Measurements from ENCODE around the gene CATSPERE.
A peak's percentile ranks its signal among the peaks of the same experiment; 100 is the strongest.
"Not testable (repeated sequence)": the region's sequence is repeated elsewhere in the genome, so short reads cannot be mapped to it uniquely, and the experiment has no call there.

The CATSPERE gene

DNA sequence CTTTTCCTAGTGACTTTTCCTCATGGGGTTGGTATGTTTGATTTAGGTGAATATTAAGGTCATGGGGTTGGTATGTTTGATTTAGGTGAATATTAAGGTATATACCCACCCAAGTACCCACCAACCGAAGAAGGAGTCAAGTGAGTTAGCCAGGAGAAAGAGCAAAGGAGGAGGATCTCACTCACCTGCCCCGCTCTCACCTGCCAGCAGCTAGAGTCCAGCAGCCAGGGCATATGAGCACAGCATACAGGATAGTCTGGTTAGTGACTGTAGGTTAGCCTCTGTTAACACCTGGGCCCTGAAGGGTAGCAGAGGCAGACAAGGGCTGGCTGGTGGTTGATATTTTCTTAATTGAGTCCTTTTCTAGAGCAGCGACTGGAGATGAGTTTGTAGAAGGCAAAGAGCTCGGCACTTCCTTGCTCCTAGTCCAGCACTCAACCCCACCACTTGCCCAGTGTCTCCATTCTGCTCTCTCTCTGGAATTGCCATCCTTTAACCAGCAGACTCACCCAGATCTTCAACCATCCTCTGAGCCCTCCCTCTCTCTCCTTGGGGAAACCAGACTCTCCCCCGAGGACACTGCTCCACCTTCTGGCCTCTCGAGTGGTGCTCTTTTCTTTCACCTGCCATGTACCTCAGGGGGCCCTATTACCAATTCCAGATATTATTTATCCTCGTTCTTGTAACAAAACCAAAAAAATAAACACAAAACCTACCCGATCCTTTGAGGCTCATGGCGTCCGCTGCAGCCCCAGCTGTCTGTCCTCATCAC, 175.6 kb downstream of the CATSPERE start:
- no peak for DNase-seq

DNA sequence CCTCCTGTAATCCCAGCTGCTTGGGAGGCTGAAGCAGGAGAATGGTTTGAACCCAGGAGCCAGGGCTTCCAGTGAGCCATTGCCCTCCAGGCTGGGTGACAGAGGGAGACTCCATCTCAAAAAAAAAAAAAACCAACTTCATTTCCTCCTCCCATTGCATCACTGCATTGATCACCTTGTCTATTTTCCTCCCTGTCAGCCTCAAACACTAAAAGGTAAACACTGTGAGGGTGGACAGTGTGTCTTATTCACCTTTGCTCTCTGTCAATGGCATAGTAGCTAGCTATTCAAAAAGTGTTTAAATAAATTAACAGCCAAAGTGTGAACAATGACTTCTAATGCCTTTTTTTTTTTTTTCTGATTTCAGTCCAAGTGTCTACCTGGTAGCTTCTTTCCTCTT, 178.5 kb downstream of the CATSPERE start:
- DNase-seq: no peak

DNA sequence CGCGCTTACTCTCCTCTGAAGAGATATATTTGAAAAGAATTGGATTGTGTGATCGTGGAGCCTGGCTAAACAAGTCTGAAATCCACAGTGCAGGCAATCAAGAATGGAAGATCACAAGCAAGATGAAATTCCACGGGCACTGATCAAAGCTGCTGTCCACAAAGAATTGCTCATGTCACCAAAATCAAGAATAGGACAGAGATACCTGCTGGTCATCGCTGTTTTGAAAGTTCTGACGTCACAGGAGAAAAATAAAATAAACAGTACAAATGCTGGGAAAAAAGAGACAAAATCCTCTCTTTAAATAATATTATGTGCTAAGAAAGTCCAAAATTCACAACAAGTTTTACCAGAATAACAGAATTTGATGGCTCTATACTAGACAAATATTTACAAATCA, 179.8 kb downstream of the CATSPERE start:
- no peak for DNase-seq

DNA sequence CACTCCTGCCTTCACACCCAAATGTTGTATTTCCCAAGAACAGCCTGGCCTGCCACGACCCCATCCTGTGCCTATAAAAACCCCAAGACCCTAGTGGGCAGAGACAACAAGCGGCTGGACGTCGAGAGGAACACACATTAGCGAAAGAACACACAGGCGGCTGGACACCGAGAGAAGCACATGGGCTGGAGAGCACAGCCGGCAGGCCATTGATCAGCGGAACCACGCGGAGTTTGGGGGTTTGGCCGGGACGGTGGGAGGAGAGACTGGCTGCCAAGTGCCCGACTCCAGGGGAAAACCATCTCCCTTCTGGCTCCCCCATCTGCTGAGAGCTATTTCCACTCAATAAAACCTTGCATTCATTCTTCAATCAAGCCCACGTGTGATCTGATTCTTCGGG, 181.5 kb downstream of the CATSPERE start:
- DNase-seq: no peak

DNA sequence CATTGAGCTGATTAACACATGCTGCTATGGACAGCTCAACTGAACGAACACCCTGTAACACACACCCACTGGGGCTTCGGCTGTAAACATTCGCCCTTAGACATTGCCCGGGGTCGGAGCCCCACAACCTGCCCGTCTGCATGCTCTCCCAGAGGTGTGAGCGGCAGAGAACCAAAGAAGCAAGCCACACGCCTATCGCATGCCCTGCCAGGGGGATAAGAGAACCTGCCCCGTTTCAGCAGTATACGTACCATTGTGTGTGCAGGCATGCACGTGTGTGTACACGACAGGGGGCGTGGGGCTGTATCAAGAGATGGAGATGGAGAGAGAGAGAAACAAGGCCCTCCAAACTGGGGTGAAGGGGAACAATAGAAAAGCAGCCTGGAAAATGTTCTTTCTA, 181.9 kb downstream of the CATSPERE start:
- no peak for DNase-seq

DNA sequence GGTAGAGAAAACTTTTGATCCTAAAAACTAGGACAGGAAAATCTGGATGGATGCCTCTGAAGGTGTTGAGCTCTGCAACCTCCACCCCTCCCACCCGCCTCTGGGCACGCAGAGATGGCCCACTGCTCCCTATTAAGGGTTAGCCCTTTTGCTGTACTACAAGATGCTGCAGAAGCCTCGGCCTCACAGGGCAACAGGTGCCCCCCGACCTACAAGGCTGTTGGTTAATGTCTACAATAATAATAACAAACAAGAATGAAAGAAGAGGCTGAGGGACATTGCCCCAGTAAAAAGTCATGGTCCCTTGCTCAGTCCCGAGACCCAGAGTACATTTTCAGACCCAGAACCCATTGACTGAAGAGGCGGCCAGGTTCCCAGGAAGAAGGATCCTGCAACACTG, 184.3 kb downstream of the CATSPERE start:
- no peak for DNase-seq

DNA sequence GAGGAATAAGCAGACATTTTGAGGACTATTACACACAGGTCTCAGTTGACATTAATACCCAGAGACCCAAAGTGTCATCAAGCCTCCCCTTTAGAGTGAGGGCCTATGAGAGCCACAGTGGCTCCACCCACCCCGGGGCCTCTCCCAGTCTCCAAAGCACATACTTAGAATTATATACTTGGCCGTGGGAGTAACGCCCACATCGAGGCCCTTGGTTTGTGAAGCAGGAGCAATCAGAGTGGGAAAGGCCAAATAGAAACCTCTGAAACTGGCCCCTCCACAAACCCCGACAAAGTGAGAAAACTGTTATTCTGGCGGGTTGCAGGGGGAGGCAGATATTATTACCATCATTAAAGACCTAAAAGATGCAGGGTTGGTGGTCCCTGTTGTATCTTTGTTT, 184.8 kb downstream of the CATSPERE start:
- DNase-seq: no peak

DNA sequence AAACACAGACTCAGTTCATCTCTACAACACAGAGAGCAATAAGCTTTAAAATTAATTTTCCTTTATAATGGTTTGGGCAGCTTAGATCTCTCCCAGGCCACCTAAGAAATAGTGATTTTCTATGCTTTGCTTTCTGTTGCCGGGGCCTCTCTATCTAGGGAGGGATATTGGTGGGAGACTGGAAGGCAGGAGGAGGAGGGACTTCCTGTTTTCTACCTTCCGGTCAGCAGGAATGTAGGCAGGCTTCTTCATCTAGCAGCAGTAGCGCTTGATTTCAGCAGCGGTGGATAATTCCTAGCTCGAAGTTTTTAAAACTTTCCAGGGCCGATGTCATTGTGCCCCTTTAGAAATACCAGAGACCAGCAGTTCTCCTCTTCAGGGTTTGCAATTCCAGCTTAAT, 186.7 kb downstream of the CATSPERE start:
- DNase-seq: no peak

DNA sequence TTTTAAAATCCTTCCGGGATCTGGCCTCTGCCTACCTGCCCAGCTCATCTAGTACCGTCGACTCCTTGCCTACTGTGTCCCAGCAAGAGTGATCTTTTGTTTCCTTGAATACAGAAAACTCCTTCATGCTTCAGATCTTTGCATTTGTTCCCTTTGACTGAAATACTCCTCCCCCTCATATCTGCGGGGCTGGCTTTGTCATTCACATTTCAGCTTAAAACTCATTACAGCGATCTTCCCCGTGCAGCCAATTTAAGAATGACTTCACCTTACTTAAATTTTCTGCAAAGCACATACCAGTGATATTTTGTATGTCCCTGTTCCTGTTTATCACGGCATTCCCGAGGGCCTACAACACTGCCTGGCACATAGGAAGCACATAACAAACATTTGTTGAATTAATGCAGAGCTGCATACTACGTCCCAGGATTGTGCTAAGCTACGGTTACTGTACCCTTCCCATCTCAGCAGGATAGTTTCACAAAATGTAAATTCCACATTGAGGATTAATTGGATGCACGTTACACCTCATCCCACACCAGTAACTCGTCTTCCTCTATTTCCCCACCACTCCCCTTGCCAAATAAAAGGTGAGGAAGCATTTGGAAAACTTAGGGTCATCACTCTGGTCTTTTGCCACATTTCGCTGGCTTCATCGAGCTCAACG, 191.0 kb downstream of the CATSPERE start:
- DNase-seq: peak; percentile 53

DNA sequence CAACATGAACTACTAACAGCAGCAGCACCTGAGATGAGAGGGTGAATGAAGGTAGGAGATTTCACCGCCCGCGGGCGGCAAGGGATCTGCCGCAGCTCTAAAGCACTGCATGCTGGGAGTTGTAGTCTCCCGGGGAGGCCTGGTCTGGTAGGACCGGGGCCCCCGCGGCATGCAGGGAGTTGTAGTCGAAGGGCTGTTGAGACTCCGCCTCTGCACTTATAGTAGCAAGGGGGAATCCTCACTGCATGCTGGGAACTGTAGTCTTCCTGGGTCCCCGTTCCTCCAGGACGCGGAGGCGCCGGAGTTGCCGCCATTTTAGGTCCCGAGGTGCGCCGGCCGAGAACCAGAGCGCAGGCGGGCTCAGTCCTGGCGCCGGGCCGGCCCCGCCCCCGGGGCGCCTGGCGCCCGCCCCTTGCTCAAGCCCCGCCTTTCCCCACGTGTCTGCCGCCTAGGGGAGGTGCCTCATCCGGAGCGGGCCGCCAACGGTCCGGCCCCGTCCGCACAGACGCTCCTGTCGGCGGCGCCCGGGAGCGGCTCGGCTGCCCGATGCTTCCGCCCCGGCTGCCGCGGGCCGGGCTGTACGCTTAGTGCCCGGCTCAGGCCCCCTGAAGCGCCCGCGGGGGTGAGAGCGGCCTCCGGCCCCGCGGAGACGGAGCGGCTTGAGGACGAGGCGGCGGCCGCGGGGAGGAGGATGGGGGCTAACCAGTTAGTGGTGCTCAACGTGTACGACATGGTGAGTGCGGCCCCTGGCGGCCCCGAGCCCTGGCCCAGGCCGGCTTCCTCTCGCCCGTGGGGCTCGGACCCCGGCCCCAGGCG, 191.8 kb downstream of the CATSPERE start, which contains the start of gene DESI2:
Gene DESI2, plus strand, starts transcription at position 504 of the 816 bp plus-strand sequence. Its CDS starts 188 bp downstream, at position 692.
- DNase-seq: peak; percentile 97

DNA sequence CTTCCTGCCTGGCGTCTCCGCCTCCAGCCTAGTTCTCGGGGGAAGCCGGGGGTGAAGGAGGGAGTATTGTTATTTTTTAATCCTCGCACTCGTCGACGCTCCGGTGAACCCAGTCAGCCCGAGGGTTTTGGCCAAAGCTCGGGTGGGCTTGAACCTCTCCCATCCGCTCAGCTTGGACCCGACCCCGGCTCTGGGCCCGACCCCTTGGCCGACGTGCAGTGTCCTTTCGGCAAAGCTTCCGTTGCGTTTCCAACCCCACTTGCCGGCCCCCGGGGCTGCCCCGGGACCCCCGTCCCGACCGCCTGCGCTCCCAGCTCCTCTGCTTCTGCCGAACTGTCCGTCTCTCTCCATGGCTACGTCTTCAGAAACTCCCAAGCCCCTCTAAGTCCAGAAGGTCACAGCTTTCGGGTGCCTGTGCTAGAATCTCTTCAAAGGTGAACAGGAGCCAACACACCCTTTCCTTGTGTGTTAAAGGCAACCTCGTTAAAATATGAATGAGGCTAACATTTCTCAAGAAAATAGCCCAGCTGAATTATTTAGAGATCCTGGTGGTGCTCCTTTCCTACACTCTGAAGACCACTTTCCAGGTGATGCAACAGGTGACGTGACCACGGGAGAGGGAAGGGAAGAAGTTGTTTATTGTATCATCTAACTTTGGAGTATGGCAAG, 192.5 kb downstream of the CATSPERE start:
- DNase-seq: no peak

DNA sequence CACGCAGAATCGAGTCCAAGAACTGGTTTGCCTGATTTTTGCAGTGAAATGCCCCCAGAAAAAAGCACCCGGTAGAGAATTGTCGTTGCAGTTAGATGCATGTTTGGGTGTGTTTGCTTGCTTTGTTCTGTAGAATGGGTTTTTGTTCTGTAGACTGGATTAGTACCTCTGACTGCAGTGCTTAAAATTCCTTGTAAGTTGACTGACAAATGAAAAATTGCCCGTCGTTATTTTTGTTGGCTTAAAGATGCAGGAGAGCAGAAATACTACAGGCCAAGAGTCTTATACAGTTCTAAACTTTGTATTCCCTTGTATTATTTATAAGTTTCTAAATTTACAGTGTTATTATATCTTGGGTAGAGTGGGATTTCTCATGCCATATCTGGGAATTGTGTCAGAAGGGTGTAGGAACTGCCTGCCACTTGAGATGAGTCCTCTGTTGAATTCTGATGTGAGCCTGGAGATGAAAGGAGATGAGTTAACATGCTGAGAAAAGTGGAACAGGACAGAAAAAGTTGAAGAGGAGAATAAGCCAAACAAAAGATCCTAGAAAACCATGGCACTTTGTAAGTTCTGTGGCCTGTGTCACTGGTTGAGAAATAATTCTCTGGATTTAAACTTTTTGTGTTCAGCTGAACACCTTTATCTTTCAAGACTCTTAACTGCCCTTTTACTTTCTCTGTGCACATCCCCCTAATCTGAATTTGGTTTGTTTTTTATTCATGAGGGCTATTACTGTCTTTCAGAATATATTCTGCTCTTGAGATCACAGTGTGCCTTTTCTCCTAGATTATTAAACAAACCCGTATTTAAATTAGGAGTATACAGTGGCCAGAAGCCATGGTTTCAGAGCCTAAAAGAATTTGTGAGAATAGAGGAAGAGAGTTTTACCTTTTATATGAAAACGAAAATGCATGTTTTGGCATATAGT, 193.3 kb downstream of the CATSPERE start:
- peak; percentile 4 for DNase-seq

DNA sequence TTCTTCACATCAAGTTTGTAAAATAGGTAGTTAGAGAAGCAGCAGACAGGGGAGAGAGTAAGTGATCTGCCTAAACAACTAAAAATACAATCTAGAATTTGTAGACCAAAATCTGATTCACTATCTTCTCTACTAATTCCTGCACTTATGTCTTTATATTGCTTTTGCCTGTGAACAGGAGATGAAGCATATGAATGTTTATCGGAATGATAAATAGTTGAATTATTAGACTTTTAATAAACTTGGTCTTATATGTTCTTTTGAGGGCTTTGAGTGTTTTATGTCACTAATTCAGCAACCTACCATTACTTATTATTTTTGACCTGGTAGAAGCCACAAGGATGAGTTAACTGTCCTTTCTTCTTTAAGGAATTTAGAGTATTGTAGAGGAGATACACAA, 194.1 kb downstream of the CATSPERE start:
- DNase-seq: no peak

DNA sequence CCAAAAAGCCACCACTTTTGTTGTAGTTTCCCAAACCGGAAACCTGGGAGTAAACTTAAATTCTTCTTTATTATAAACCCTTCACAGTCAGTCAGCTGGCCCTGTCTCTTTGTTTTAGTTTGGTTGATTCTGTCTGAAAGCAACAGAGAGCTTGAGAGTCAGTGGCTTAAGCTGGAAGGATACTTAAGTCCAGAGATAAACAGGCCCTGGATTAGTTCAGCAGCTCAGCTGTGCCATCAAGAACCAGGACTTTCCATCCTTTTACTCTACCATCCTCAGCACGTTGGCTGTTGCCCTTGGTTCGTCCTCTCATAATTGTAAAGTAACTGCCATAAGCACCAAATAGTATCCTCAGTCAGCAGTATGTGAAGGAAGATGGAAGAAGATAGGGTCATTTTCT, 196.3 kb downstream of the CATSPERE start:
- no peak for DNase-seq

DNA sequence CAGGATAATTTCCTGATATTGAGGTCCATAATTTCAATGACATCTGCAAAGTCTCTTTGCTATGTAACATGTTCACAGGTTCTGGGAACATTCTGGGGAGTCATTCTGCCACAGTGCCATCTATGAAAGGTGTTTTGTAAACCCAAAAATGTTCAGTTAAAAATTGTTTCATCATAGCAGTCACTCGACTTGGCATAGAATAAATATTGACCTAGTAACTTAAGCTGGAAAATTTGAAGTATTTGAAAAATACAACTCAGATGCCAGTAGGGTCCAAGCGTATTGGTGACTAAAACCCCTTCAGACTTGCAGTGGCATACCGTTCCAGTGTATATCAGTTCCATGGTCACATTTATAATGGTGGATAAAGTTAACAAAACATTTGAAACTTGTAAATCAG, 198.6 kb downstream of the CATSPERE start:
- DNase-seq: no peak

DNA sequence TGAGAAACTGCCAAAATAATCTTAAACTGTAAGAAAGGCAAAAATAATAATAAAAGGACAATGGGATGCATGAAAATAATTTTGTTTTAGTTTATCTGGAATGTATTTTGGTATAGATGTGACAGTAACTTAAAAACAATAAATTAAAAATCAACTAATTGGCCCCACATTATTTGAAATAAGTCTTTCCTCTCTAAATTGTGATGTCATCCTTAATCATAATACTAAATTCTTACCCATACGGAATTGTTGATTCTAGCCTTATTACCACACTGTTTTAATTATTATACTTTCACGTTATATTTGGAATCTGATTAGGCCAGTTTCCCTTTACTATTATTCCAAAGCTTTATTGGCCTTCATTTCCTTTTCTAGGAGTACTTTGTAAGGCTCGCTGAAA, 199.5 kb downstream of the CATSPERE start:
- DNase-seq: no peak

DNA sequence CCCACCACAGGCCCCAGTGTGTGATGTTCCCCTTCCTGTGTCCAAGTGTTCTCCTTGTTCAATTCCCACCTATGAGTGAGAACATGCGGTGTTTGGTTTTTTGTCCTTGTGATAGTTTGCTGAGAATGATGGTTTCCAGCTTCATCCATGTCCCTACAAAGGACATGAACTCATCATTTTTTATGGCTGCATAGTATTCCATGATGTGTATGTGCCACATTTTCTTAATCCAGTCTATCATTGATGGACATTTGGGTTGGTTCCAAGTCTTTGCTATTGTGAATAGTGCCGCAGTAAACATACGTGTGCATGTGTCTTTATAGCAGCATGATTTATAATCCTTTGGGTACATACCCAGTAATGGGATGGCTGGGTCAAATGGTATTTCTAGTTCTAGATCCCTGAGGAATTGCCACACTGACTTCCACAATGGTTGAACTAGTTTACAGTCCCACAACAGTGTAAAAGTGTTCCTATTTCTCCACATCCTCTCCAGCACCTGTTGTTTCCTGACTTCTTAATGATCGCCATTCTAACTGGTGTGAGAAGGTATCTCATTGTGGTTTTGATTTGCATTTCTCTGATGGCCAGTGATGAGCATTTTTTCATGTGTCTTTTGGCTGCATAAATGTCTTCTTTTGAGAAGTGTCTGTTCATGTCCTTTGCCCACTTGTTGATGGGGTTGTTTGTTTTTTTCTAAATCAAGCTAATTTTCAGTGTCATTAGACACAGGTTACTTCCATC, 200.7 kb downstream of the CATSPERE start:
- DNase-seq: not testable (repeated sequence)

DNA sequence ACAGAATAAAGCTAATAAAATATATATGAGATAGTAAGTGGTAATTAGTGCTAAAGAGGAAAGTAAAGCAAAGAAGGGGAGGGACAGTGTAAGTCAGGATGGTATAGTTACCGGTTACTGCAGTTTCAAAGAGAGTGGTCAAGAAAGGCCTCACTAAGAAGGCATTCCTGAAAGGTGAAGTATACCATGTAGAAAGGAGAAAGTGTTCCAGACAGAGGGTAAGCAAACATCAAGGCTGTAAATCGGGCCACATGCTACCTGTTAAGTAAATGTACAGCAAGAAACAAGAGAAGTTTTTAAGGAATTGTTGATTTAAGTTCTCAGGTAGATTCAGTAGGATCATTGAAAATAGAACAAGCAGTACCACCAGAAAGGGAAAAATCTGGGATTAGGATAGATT, 201.5 kb downstream of the CATSPERE start:
- DNase-seq: peak; percentile 32

DNA sequence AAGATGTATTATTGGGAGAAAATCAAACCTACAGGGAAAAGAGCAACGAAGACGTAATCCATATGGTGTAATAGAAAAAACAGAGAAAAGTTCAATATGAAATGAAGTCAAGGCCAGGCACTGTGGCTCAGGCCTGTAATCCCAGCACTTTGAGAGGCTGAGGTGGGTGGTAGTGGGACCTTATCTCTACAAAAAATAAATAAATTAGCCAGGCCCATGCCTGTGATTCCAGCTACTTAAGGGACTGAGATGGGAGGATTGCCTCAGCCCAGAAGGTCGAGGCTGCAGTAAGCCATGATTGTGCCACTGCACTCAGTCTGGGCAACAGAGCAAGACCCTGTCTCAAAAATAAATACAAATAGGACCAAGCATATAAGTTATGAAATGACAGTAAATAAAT, 203.3 kb downstream of the CATSPERE start:
- no peak for DNase-seq

DNA sequence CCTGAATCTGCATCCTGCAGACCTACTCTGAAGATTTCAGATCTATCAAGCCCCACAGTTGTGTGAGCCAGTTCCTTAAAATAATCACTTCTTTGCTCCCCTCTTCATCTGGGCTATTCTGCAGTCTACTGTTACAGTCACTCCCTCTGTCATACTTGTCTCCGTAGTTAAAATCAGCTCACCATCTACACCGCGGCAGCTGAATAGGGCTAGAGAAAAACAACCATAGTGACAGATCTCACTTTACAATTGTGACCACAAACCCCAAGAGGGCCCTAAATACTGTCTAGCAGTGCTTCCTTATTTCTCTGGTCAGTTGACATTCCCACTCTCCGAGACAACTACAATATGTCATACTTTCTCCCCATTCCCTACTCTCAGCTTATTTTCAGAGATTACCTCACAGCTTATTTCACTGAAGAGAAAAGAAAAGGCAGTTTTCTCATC, 204.7 kb downstream of the CATSPERE start:
- DNase-seq: no peak
